GM21825 (cell line): ENCODE measurements around the gene CACNA1B.

Experiments used
- ATAC-seq: cut with Tn5 transposase; IDR thresholded peaks from one replicate; pipeline ENCODE4 v1.9.1; 2021; ENCODE audit warnings: mild to moderate bottlenecking, moderate library complexity; ENCODE audit not compliant: unreplicated experiment

CACNA1B gene

GRCh38 chr9:137978262-137978714 is 100.7 kb downstream of the CACNA1B start:
- no peak for ATAC-seq

DNA sequence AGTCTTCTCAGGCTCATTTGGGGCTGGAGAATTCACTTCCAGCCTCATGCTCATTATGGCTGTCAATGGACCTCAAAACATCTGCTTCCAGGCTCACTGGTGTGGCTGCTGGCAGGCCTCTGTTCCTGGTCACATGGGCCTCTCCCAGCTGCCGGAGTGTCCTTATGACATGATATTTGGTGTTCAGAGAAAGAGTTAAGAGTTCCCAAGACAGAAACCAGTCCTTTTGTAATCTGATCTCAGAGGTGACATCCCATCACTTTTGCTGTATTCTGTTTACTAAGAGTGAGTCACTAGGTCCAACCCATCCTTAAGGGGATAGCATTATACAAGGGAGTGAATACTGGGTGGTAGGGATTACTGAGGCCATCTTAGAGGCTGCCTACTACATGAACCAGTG is 104.6 kb downstream of the CACNA1B start:
- no peak for ATAC-seq

DNA sequence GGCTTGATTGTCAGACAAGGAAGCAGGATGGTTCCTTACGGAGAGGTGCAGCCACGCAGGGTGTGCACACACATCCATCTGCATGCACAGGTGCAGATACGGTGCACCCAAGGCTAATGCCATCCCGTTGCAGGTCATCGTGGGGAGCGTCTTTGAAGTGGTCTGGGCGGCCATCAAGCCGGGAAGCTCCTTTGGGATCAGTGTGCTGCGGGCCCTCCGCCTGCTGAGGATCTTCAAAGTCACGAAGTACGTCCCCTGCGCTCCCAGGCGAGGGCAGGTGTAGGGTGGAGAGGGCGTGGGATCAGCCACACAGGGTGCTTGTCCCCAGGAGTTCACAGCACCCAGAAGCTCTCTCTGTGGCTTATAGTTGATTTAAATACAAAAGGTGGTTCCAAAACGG is 106.4 kb downstream of the CACNA1B start:
- ATAC-seq = no peak

DNA sequence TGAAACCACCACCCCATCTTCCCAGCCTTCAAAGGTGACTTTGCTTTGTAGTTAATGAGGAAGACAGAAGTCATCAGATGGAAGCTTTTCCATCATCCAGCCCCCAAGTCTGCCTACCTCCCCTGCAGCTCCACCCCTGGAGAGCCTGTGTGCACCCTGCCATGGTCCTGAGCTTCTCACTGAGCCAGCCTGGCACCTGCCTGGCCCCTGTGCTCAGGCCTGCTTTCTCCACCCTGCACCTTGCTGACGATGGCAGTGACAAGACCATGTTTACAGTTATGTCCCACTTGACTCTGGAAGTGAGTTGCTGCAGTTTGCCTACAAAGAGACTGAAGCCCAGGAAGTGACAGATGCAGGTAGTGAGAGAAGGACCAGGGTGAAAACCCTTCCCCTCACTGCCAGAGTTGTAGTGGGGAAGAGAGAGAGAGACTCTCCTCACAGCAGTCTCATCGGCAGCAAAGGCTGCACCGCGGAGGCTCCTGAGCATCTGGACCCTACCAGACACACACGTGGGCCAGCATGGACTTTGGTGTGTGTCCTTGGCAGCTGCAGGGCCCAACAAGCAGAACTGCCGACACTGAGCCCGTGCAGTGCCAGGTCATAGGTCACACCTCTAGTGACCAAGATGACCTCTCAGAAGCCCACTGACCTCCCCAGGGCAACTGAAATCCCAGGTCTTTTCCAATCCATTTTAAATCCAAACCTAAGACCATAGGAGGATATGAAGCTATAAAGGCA is 107.1 kb downstream of the CACNA1B start:
- no peak for ATAC-seq

DNA sequence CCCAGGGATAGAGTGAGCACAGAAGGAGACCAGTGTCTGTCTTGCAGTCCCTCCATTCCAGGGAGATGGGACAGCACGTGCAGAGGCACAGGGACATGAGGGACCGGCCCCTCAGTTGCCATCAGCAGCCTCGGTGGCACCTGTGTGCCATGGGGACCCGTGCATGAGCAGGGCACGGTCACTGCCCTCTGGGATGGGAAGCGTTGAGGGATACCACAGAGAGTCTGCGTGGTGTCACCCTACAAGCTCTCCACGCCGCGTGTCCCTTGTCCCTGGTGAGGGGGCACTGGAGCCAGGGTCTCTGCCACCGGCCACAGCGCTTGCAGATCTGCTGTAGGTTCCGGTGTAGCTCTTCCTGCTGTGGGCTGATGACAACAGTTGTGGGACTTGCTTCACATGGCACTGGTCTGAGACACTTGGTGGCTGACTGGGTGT is 108.1 kb downstream of the CACNA1B start:
- ATAC-seq = no peak

GRCh38 chr9:137986268-137987099 is 108.9 kb downstream of the CACNA1B start:
- ATAC-seq = no peak

GRCh38 chr9:137987244-137988030 is 109.9 kb downstream of the CACNA1B start:
- ATAC-seq = no peak

- ATAC-seq = no peak
Measured at GRCh38 chr9:137988051-137988450, 110.5 kb downstream of the CACNA1B start.

DNA sequence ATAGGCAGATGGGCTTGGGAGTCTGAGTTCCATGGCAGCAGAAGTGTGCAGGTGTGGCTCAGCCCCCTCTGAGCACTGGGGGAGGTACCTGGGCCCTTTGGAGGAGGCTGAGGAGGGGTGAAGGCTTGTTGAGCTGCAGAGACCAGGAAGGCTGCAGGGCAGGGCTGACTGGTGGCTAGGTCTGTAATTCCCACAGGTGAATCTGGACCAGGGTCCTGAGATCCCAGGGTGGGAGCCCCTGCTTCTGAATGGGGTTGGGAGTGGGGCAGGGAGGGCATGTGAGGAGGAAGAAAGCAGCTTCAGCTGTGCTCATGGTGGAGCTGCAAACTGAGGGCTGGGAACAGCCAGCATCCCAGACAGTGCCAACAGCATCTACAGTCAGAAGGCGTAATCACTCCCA is 111.1 kb downstream of the CACNA1B start:
- no peak for ATAC-seq

- ATAC-seq = no peak
Measured at GRCh38 chr9:137989156-137989555, 111.6 kb downstream of the CACNA1B start.

DNA sequence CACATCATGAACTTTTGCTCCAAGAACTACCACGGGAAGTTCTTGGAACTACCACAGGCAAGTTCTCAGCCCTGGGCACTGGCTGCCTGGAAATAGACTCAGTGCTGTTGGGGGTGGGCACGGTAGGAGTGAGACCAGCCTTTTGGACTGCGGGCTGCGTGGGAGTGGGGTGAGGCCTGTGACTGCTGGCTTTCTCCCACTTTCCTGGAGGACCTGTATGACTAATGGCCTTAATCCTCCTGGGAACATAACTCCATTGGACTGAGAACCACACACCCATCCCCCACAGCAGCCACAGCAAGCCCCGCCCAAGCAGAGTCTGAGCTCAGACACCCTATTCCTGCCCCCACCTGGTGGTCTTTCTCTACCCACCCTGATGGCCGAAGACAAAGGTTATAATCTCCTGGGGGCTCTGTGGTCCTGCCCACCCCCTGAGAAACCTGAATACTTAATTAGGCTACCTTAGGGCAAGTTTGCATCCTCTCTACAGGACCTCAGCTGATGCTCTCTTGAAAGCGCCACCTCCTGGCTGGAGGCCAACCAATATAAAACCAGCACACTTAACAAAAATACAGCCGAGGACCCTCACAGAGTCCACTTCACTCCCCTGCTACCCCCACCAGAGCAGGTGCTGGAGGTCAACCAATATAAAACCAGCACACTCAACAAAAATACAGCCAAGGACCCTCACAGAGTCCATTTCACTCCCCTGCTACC is 112.6 kb downstream of the CACNA1B start:
- no peak for ATAC-seq

DNA sequence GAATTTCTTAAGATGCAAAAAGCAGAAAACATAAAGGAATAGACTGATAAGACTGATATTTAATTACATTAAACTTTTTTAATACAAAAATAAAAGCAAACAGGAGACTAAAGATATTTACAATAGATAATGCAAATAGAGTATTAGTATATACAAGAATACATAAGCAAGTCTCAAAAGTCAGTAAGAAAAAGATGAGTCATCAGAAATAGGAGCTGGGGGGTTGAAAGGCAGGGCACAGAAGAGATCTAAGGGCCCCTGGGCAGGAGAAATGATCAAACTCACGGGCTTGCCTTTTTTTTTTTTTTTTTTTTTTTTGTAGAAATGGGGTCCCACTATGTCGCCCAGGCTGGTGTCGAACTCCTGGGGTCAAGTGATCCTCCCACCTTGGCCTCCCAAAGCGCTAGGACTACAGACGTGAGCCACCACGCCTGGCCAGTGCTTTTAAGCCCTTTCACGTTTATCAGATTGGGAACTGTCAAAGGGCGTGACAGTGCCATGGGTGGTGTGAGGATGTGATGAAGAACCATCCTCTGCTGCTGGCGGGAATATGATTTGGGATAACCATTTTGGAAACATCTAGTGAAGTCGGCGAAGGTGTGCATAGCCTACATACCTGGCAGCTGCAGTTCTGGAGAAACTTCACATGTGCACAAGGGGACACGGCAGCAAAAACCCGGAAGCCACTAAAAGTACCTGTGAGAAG is 126.1 kb downstream of the CACNA1B start:
- ATAC-seq = no peak

DNA sequence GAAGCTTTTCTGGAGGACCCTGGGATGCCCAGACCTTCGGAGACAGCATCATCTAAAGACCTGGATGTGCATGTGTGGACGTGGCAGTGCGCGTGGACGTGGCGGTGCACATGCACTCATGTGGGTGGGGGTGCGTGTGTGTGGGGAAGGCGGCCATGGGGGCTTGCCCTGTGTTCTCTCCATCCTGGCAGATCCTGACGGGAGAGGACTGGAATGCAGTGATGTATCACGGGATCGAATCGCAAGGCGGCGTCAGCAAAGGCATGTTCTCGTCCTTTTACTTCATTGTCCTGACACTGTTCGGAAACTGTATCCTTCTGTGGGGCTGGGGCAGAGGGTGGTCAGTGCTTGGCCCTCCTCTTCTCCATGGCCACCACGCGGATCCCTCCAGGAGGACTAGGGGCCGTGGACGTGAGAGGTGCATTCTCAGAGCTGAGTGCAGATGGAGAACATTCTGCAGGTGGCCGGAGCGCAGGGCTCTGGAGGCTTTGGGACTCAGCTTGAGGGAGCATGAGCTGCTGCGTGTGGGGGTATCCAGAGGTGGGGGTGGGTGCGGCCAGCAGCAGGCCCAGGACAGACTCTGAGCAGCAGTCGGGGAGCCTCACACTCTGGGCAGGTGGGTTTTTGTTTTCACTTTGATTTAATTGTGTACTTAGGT is 129.1 kb downstream of the CACNA1B start:
- no peak for ATAC-seq

- no peak for ATAC-seq
Measured at GRCh38 chr9:138007566-138007917, 130.0 kb downstream of the CACNA1B start.

- ATAC-seq = no peak
Measured at GRCh38 chr9:138007918-138008841, 130.6 kb downstream of the CACNA1B start.

- ATAC-seq = no peak
Measured at GRCh38 chr9:138009016-138009802, 131.6 kb downstream of the CACNA1B start.

GRCh38 chr9:138009803-138010690 is 132.5 kb downstream of the CACNA1B start:
- no peak for ATAC-seq
